Right cardiac atrium (tissue), 5 donors: ENCODE data around the gene FRMD1. TPM values are rescaled to one million over a fixed set of nuclear protein-coding genes. Genes with fewer than 3 reads are reported as not detected.

Experiments used
- ATAC-seq, 2 donors: fragments of 200-7000 bp; cut with Tn5 transposase; one replicate each; pipeline versions ENCODE4 v1.8.0 to v1.9.1; 2020; ENCODE audit warnings: moderate library complexity in 2 of 2, mild to moderate bottlenecking in 1 of 2
- DNase-seq, 3 donors: peaks; one replicate each; pipeline ENCODE4 v3.0.0-alpha.2; 2020
- H3K27ac ChIP-seq: one replicate; pipeline ENCODE4 v1.5.1; 2013; ENCODE audit warnings: mild to moderate bottlenecking, low read length, control low read depth, moderate library complexity
- H3K27me3 ChIP-seq: one replicate; pipeline ENCODE4 v1.6.1; 2013; ENCODE audit not compliant: control insufficient read depth, insufficient read depth
- H3K4me1 ChIP-seq: one replicate; pipeline ENCODE4 v1.6.1; 2013; ENCODE audit warnings: low read length; ENCODE audit not compliant: control insufficient read depth, insufficient read depth
- H3K4me3 ChIP-seq: one replicate; pipeline ENCODE4 v1.5.1; 2013; ENCODE audit warnings: low read length, control low read depth
- H3K9me3 ChIP-seq: one replicate; pipeline ENCODE4 v1.6.1; 2013; ENCODE audit warnings: low read length; ENCODE audit not compliant: control insufficient read depth
- WGBS: extraction: QIAGEN DNeasy Blood & Tissue Kit; methylation state at CpG from one replicate; pipeline ENCODE4 v1.1.7; 2013; 5-methylcytosine and 5-hydroxymethylcytosine counted together
- intact Hi-C, 4 donors: fragments of 100-400 bp; cut with DNase I; formaldehyde crosslinking; loops; one replicate each; pipeline versions ENCODE4 v1.11.0 to v1.14.0; 2022 to 2023
- polyA plus RNA-seq: library from polyadenylated mRNA; stranded (reverse); fragments of 200-250 nt; gene quantifications from one replicate; pipeline ENCODE4 v1.2.3, GENCODE V29; 2013
- total RNA-seq, 4 donors: library from RNA; stranded (reverse); fragmentation: NEBNext Ultra II Directional; extraction: Animal tissue kit (Norgen Biotek cat#: 25700); gene quantifications; one replicate each; pipeline ENCODE4 v1.2.1, GENCODE V29; 2021
- donor health status: healthy with polysubstance abuse.
- donor health status: DM: no; HTN: yes; CAD: no.
- donor health status: DM: no; HTN: no; CAD: no.
- donor health status: DM: no; HTN: yes; CAD: no; lungs with severe emphysema.
- donor health status: DM: yes; HTN: yes; CAD: no.

The FRMD1 gene
- total and polyA plus RNA-seq, 5 donors, result 0.07 to 0.31 TPM; not detected in 3

- H3K27me3 ChIP-seq, result no peaks in the 10 kb centered on the region
- intact Hi-C loops, result no loop called here
- H3K9me3 ChIP-seq, result no peaks in the 10 kb centered on the region
- H3K4me1 ChIP-seq, result no peaks in the 10 kb centered on the region
- ATAC-seq (no peak), DNase-seq (no peak)
- no peak overlapping the region for H3K4me3 ChIP-seq
- WGBS, result 63% methylated on average over 4 of the region's 4 CpGs
- H3K27ac ChIP-seq, result no peak overlapping the region
Measured at GRCh38 chr6:168072730-168073129, 6.3 kb downstream of the FRMD1 start.

- no peak for ATAC-seq
- whole genome bisulfite sequencing, result 91% methylated on average over 24 of the region's 24 CpGs
- no peak for DNase-seq
- Histone ChIP-seq H3K27ac (no peak overlapping the region), H3K4me1 (no peaks in the 10 kb centered on the region), H3K9me3 (no peaks in the 10 kb centered on the region), H3K4me3 (no peak overlapping the region), H3K27me3 (no peaks in the 10 kb centered on the region)
- intact Hi-C loops, result no loop called here
Measured at GRCh38 chr6:168072261-168072660, 6.8 kb downstream of the FRMD1 start.

GRCh38 chr6:168071620-168072019, 7.4 kb downstream of the FRMD1 start:
- Histone ChIP-seq H3K4me1 (no peaks in the 10 kb centered on the region), H3K27ac (no peak overlapping the region), H3K4me3 (no peak overlapping the region), H3K9me3 (no peaks in the 10 kb centered on the region), H3K27me3 (no peaks in the 10 kb centered on the region)
- ATAC-seq, result no peak
- DNase-seq, result no peak
- intact Hi-C loops, result no loop called here
- WGBS, result 90% methylated on average over 9 of the region's 9 CpGs

GRCh38 chr6:168070804-168071203, 8.2 kb downstream of the FRMD1 start:
- ATAC-seq, result no peak
- DNase-seq, result no peak
- intact Hi-C loops, result no loop called here
- Histone ChIP-seq H3K4me3 (no peak overlapping the region), H3K4me1 (no peaks in the 10 kb centered on the region), H3K27me3 (no peaks in the 10 kb centered on the region), H3K9me3 (no peaks in the 10 kb centered on the region), H3K27ac (no peak overlapping the region)
- 92% methylated on average over 7 of the region's 7 CpGs for WGBS

- H3K4me3 ChIP-seq, result no peak overlapping the region
- no peak for ATAC-seq
- WGBS, result 90% methylated on average over 24 of the region's 24 CpGs
- no peaks in the 10 kb centered on the region for H3K9me3 ChIP-seq
- H3K27ac ChIP-seq, result no peak overlapping the region
- no peaks in the 10 kb centered on the region for H3K27me3 ChIP-seq
- DNase-seq, result no peak
- no peaks in the 10 kb centered on the region for H3K4me1 ChIP-seq
- intact Hi-C loops, result no loop called here
Measured at GRCh38 chr6:168067081-168067759, 11.8 kb downstream of the FRMD1 start.

GRCh38 chr6:168064226-168064807, 14.7 kb downstream of the FRMD1 start:
- intact Hi-C loops, result no loop called here
- no peak for ATAC-seq
- WGBS, result 93% methylated on average over 11 of the region's 11 CpGs

GRCh38 chr6:168063431-168063830, 15.6 kb downstream of the FRMD1 start:
- WGBS, result 95% methylated on average over 13 of the region's 13 CpGs
- ATAC-seq, result no peak
- intact Hi-C loops, result no loop called here
- Histone ChIP-seq H3K27ac (no peak overlapping the region), H3K27me3 (no peaks in the 10 kb centered on the region), H3K4me1 (no peaks in the 10 kb centered on the region), H3K9me3 (no peaks in the 10 kb centered on the region), H3K4me3 (no peak overlapping the region)
- peak in 1 of 3 donors; percentile 37 for DNase-seq

More at GRCh38 chr6:168064226-168064807, 14.7 kb downstream of the FRMD1 start:
- no peaks in the 10 kb centered on the region for H3K9me3 ChIP-seq
- H3K27ac ChIP-seq, result no peak overlapping the region
- H3K4me3 ChIP-seq, result no peak overlapping the region
- peak in 1 of 3 donors; percentile 26 for DNase-seq
- no peaks in the 10 kb centered on the region for H3K4me1 ChIP-seq
- no peaks in the 10 kb centered on the region for H3K27me3 ChIP-seq

GRCh38 chr6:168062346-168063289, 16.4 kb downstream of the FRMD1 start:
- DNase-seq (peak in 2 of 3 donors; percentile 27 to 28), ATAC-seq (no peak)
- Histone ChIP-seq H3K4me3 (no peak overlapping the region), H3K4me1 (no peaks in the 10 kb centered on the region), H3K27me3 (no peaks in the 10 kb centered on the region), H3K27ac (no peak overlapping the region), H3K9me3 (no peaks in the 10 kb centered on the region)
- WGBS, result 87% methylated on average over 31 of the region's 31 CpGs
- intact Hi-C loops, result no loop called here

GRCh38 chr6:168061269-168062210, 17.5 kb downstream of the FRMD1 start:
- no peak for ATAC-seq

GRCh38 chr6:168060521-168060931, 18.5 kb downstream of the FRMD1 start:
- no peaks in the 10 kb centered on the region for H3K4me1 ChIP-seq
- peak; percentile 59 to 64 for ATAC-seq

More at GRCh38 chr6:168061269-168062210, 17.5 kb downstream of the FRMD1 start:
- intact Hi-C loops, result no loop called here
- Histone ChIP-seq H3K27me3 (no peaks in the 10 kb centered on the region), H3K9me3 (no peaks in the 10 kb centered on the region), H3K4me3 (no peak overlapping the region), H3K4me1 (no peaks in the 10 kb centered on the region), H3K27ac (no peak overlapping the region)
- WGBS, result 94% methylated on average over 29 of the region's 29 CpGs
- DNase-seq, result peak in 2 of 3 donors; percentile 22 to 47

More at GRCh38 chr6:168060521-168060931, 18.5 kb downstream of the FRMD1 start:
- 48% methylated on average over 12 of the region's 12 CpGs for WGBS
- no peak overlapping the region for H3K27ac ChIP-seq
- H3K4me3 ChIP-seq, result no peak overlapping the region
- no peaks in the 10 kb centered on the region for H3K9me3 ChIP-seq
- peak; percentile 72 to 84 (median 84) for DNase-seq
- intact Hi-C loops, result no loop called here
- H3K27me3 ChIP-seq, result no peaks in the 10 kb centered on the region
